Left ventricle myocardium inferior (tissue), 1 donor: ENCODE measurements around the gene KLK15. TPM values are rescaled to one million over a fixed set of nuclear protein-coding genes. Genes with fewer than 3 reads are reported as not detected.
"Not testable (repeated sequence)": the region's sequence is repeated elsewhere in the genome, so short reads cannot be mapped to it uniquely, and the experiment has no call there.

Experiments used
- DNase-seq: peaks from one replicate; pipeline ENCODE4 v3.0.0-alpha.2; 2020
- H3K27ac ChIP-seq: fragments of 200-600 bp; replicated peaks from 2 replicates; pipeline ENCODE4 v1.8.0; 2021
- H3K27me3 ChIP-seq: fragments of 200-600 bp; 2 replicates; pipeline ENCODE4 v1.8.0; 2021; ENCODE audit warnings: low read depth
- H3K36me3 ChIP-seq: fragments of 200-600 bp; 2 replicates; pipeline ENCODE4 v1.8.0; 2021
- H3K4me1 ChIP-seq: fragments of 200-600 bp; 2 replicates; pipeline ENCODE4 v1.8.0; 2021
- H3K4me3 ChIP-seq: fragments of 200-600 bp; 2 replicates; pipeline ENCODE4 v1.8.0; 2021; ENCODE audit warnings: mild to moderate bottlenecking, moderate library complexity
- H3K9me3 ChIP-seq: fragments of 200-600 bp; replicated peaks from 2 replicates; pipeline ENCODE4 v1.8.0; 2021
- intact Hi-C: fragments of 100-400 bp; cut with micrococcal nuclease; formaldehyde crosslinking; loops from one replicate; pipeline ENCODE4 v1.11.0; 2022
- total RNA-seq: library from RNA; stranded (reverse); fragmentation: NEBNext Ultra II Directional; extraction: Animal tissue kit (Norgen Biotek cat#: 25700); gene quantifications from one replicate; pipeline ENCODE4 v1.2.1, GENCODE V29; 2021
- TF ChIP-seq, protein P1 (sequence below): fragments of 200-600 bp; IDR thresholded peaks from 2 replicates; pipeline ENCODE4 v1.8.0; 2021; ENCODE audit warnings: antibody characterized with exemption, mild to moderate bottlenecking, borderline replicate concordance
- donor health status: DM: no; HTN: yes; CAD: no; lungs with severe emphysema.

The KLK15 gene
- total RNA-seq, 1 donor from 2014 or later, result not detected

- TF ChIP-seq, protein P1, sequence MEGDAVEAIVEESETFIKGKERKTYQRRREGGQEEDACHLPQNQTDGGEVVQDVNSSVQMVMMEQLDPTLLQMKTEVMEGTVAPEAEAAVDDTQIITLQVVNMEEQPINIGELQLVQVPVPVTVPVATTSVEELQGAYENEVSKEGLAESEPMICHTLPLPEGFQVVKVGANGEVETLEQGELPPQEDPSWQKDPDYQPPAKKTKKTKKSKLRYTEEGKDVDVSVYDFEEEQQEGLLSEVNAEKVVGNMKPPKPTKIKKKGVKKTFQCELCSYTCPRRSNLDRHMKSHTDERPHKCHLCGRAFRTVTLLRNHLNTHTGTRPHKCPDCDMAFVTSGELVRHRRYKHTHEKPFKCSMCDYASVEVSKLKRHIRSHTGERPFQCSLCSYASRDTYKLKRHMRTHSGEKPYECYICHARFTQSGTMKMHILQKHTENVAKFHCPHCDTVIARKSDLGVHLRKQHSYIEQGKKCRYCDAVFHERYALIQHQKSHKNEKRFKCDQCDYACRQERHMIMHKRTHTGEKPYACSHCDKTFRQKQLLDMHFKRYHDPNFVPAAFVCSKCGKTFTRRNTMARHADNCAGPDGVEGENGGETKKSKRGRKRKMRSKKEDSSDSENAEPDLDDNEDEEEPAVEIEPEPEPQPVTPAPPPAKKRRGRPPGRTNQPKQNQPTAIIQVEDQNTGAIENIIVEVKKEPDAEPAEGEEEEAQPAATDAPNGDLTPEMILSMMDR, result no peak
- H3K4me3 ChIP-seq, result no peak within 1 kb of the TSS
- no peak within 1 kb of the TSS for H3K27ac ChIP-seq
- no peak for DNase-seq
- intact Hi-C loops, result no loop called here
- H3K36me3 ChIP-seq, result no peaks in the 10 kb centered on the region
- peaks cover 14% of the 10 kb centered on the region for H3K27me3 ChIP-seq
- H3K9me3 ChIP-seq, result no peaks in the 10 kb centered on the region
- H3K4me1 ChIP-seq, result no peaks in the 10 kb centered on the region
These were observed 43.0 kb downstream of the KLK15 start, which contains the start of gene ACP4 for GRCh38 chr19:50790396-50790795. Gene ACP4 (plus strand): TSS chr19:50790415. CDS start chr19:50790415, 0 bp downstream.

DNA sequence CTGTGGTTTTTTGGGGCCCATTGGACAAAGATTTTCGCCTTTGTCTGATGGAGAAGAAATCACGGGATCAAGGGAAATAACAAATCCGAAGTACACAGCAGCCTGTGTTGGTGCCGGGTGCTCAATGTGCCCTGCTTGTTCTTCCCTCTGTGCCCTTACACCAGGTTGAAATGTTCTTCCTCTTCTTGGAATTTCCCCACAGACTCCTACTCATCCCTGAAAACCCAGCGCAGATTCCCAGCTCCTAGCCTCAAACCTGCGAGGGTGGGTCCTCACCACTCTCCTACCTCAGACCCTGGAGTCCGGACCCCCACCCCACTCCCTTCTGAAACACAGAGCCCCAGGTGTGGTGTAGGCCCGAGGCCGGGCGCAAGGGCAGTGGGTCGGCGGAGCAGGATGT lies 48.0 kb downstream of the KLK15 start:
- TF ChIP-seq, protein P1, result no peak
- DNase-seq, result no peak
- no peaks in the 10 kb centered on the region for H3K36me3 ChIP-seq
- H3K9me3 ChIP-seq, result no peaks in the 10 kb centered on the region
- no peak overlapping the region for H3K4me3 ChIP-seq
- intact Hi-C loops, result no loop called here
- peaks cover 3% of the 10 kb centered on the region for H3K4me1 ChIP-seq
- H3K27me3 ChIP-seq, result peaks cover 35% of the 10 kb centered on the region
- no peak overlapping the region for H3K27ac ChIP-seq

- intact Hi-C loops, result no loop called here
- TF ChIP-seq, protein P1, result no peak
- Histone ChIP-seq H3K36me3 (no peaks in the 10 kb centered on the region), H3K4me1 (peaks cover 3% of the 10 kb centered on the region), H3K4me3 (no peak overlapping the region), H3K9me3 (no peaks in the 10 kb centered on the region), H3K27me3 (peaks cover 42% of the 10 kb centered on the region), H3K27ac (no peak overlapping the region)
- no peak for DNase-seq
These were observed 48.7 kb downstream of the KLK15 start for GRCh38 chr19:50784710-50785109.

- H3K4me1 ChIP-seq, H3K9me3 ChIP-seq, H3K4me3 ChIP-seq, intact Hi-C loops, H3K36me3 ChIP-seq, DNase-seq, H3K27ac ChIP-seq: not testable (repeated sequence)
- peaks cover 51% of the 10 kb centered on the region for H3K27me3 ChIP-seq
These were observed 49.6 kb downstream of the KLK15 start for GRCh38 chr19:50783848-50784152.

- H3K4me3 ChIP-seq, result no peak overlapping the region
- intact Hi-C loops, result no loop called here
- no peak for DNase-seq
- TF ChIP-seq, protein P1, result no peak
- peaks cover 3% of the 10 kb centered on the region for H3K4me1 ChIP-seq
- no peaks in the 10 kb centered on the region for H3K36me3 ChIP-seq
- H3K27me3 ChIP-seq, result peaks cover 80% of the 10 kb centered on the region
- no peak overlapping the region for H3K27ac ChIP-seq
- peaks cover 11% of the 10 kb centered on the region for H3K9me3 ChIP-seq
These were observed 52.5 kb downstream of the KLK15 start for GRCh38 chr19:50780753-50781435.

DNA sequence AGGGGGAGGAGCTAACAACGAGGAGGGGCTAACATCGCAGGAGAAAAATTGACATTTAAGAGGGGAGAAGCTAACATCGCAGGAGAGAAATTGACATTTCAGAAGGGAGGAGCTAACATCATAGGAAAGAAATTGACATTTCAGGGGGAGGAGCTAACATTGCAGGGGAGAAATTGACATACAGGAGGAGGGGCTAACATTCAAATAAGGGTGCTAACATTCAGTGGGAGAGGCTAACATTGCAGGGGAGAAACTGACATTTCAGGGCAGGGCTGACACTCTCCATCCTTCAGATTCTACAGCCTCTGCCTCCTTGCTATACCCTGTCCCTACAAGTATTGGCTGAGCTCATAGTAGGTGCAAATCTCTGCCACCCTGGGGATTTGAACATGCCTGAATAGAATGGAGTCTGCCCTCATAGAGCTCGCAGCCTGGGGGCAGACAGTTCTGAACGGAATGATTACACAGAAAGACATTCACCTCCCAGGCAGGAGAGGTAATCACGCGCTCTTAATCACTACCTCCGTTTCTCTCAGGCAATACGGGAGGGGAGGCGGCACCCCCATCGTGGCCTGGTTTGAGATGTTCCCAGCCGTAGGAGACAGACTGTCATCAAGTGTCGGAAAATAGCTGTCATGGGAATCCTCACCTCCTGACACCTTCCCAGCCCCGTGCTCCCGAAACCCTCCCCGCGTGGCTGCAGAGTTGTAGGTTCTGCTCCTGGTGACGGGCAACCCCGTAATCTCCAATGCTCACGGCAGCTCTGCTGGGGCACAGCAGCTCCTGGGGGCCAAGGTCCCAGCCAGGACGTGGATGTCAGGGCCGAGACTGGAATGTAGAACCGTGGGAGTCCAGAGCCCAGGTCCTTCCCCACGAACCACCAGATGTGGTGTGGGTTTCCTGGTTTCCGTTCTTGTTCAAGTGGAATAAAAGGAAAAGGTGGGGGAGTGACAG lies 53.6 kb downstream of the KLK15 start:
- no peak for DNase-seq
- TF ChIP-seq, protein P1, result no peak
- Histone ChIP-seq H3K36me3 (no peaks in the 10 kb centered on the region), H3K27ac (no peak overlapping the region), H3K4me3 (no peak overlapping the region), H3K4me1 (peaks cover 3% of the 10 kb centered on the region), H3K27me3 (peaks cover 87% of the 10 kb centered on the region), H3K9me3 (peaks cover 11% of the 10 kb centered on the region)
- intact Hi-C loops, result no loop called here
